PC-9 (cell line): ENCODE data around the gene CARMIL1. TPM values are rescaled to one million over a fixed set of nuclear protein-coding genes. Genes with fewer than 3 reads are reported as not detected.

ENCODE experiments used
- BruUV-seq: library from RNA; stranded (reverse); fragments of 400-500 nt; replicated peaks from 2 replicates; lab custom pipeline; 2021; lab: Mats Ljungman, UMichigan
- CTCF ChIA-PET: fragments of 300-600 bp; sonication (Branson Sonifier 250); formaldehyde crosslinking; loops from one replicate; lab custom pipeline; 2022; ENCODE audit warnings: antibody characterized with exemption; lab: Charles Lee
- POLR2A ChIA-PET: fragments of 300-600 bp; sonication (Branson Sonifier 250); formaldehyde crosslinking; loops from one replicate; lab custom pipeline; 2022; ENCODE audit warnings: antibody characterized with exemption; ENCODE audit not compliant: unreplicated experiment; lab: Charles Lee
- DNase-seq, 2 experiments: peaks; one replicate each; pipeline versions ENCODE4 v3.0.0 to v3.0.0-alpha.2; 2015 to 2022; ENCODE audit warnings: mixed read lengths in 1 of 2
- H2AFZ ChIP-seq: fragments of 200-600 bp; sonication (generic); 2 replicates; pipeline ENCODE4 v1.8.1; 2017; ENCODE audit warnings: antibody characterized with exemption
- H3F3A ChIP-seq: fragments of 200-600 bp; sonication (generic); 2 replicates; pipeline ENCODE4 v1.8.1; 2017; ENCODE audit warnings: antibody characterized with exemption, mild to moderate bottlenecking, low read depth; ENCODE audit not compliant: insufficient read depth
- H3K27ac ChIP-seq: fragments of 200-600 bp; sonication (generic); 2 replicates; pipeline ENCODE4 v1.6.1; 2016; ENCODE audit warnings: mixed run types
- H3K27me3 ChIP-seq: fragments of 200-600 bp; sonication (generic); 2 replicates; pipeline ENCODE4 v1.6.1; 2016; ENCODE audit warnings: low read depth, mixed run types; ENCODE audit not compliant: insufficient read depth
- H3K36me3 ChIP-seq: fragments of 200-600 bp; sonication (generic); 2 replicates; pipeline ENCODE4 v1.6.1; 2016; ENCODE audit warnings: low read depth, mixed run types
- H3K4me1 ChIP-seq: fragments of 200-600 bp; sonication (generic); replicated peaks from 2 replicates; pipeline ENCODE4 v1.6.1; 2016; ENCODE audit warnings: mixed run types; ENCODE audit not compliant: insufficient read depth
- H3K4me2 ChIP-seq: fragments of 200-600 bp; sonication (generic); 2 replicates; pipeline ENCODE4 v1.6.1; 2017; ENCODE audit warnings: mixed run types
- H3K4me3 ChIP-seq: fragments of 200-600 bp; sonication (generic); 2 replicates; pipeline ENCODE4 v1.6.1; 2016; ENCODE audit warnings: mixed run types
- H3K79me2 ChIP-seq: fragments of 200-600 bp; sonication (generic); 2 replicates; pipeline ENCODE4 v1.6.1; 2017; ENCODE audit warnings: low read depth, mixed run types
- H3K9me2 ChIP-seq: fragments of 200-600 bp; sonication (generic); 2 replicates; pipeline ENCODE4 v1.8.1; 2017; ENCODE audit warnings: mild to moderate bottlenecking; ENCODE audit not compliant: insufficient read depth
- H3K9me3 ChIP-seq: fragments of 200-600 bp; sonication (generic); 2 replicates; pipeline ENCODE4 v1.8.1; 2016; ENCODE audit warnings: low read depth; ENCODE audit not compliant: insufficient read depth
- H4K20me1 ChIP-seq: fragments of 200-600 bp; sonication (generic); 2 replicates; pipeline ENCODE4 v1.8.1; 2017; ENCODE audit not compliant: insufficient read depth
- EZH2 ChIP-seq: fragments of 200-600 bp; sonication (generic); IDR thresholded peaks from 2 replicates; pipeline ENCODE4 v1.8.0; 2017; ENCODE audit warnings: antibody characterized with exemption, low read depth
- intact Hi-C: fragments of 100-400 bp; cut with micrococcal nuclease; formaldehyde crosslinking; loops from one replicate; pipeline ENCODE4 v1.10.0; 2022; ENCODE audit not compliant: unreplicated experiment
- total RNA-seq: library from RNA; stranded (reverse); gene quantifications from 2 replicates; pipeline ENCODE4 v1.2.3, GENCODE V29; 2021
- TF ChIP-seq, protein P1 (sequence below): fragments of 200-600 bp; sonication (generic); conservative IDR thresholded peaks from 2 replicates; pipeline ENCODE4 v1.6.1; 2017; ENCODE audit warnings: mixed run types, antibody characterized with exemption, mild to moderate bottlenecking, moderate library complexity

CARMIL1 gene
- total RNA-seq, 1 experiment from 2014 or later: 33.1 TPM

DNA sequence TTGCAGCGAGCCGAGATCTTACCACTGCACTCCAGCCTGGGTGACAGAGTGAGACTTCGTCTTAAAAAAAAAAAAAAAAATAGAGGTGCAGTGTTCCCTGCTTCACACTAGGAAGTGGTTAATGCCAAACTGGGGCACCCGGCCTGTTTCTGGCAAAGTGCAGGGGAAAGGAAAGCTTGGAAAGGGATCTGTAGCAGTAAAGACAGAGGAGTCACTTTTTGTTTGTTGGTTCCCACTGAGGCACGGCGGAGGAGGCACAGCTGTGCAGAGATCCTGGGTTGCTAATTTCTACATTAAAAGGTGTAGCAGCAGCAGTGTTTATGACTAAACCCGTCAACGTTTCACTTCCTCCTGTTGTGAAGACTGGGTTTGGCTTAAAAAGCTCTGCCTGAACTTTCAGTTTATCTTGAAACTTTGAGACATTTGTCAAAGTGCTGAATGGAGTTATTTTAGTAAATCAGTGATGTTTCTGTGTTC, 125.6 kb downstream of the CARMIL1 start:
- BruUV-seq: no TSS peak
- H3K4me3 ChIP-seq: no peak overlapping the region
- H3F3A ChIP-seq: peaks cover 3% of the 10 kb centered on the region; the same call in 1 of the 2 replicates
- H3K4me2 ChIP-seq: no peak overlapping the region
- no peak overlapping the region for H3K27ac ChIP-seq
- DNase-seq: no peak
- H3K4me1 ChIP-seq: no peaks in the 10 kb centered on the region
- POLR2A ChIA-PET: no interaction called here
- no peaks in the 10 kb centered on the region for H4K20me1 ChIP-seq
- H3K79me2 ChIP-seq: no peaks in the 10 kb centered on the region
- no peaks in the 10 kb centered on the region for H3K9me2 ChIP-seq
- H3K36me3 ChIP-seq: no peaks in the 10 kb centered on the region
- no peak overlapping the region for H2AFZ ChIP-seq
- CTCF ChIA-PET: no interaction called here
- intact Hi-C loops: no loop called here
- H3K9me3 ChIP-seq: no peaks in the 10 kb centered on the region
- TF ChIP-seq EZH2: no peak
- TF ChIP-seq, protein P1, sequence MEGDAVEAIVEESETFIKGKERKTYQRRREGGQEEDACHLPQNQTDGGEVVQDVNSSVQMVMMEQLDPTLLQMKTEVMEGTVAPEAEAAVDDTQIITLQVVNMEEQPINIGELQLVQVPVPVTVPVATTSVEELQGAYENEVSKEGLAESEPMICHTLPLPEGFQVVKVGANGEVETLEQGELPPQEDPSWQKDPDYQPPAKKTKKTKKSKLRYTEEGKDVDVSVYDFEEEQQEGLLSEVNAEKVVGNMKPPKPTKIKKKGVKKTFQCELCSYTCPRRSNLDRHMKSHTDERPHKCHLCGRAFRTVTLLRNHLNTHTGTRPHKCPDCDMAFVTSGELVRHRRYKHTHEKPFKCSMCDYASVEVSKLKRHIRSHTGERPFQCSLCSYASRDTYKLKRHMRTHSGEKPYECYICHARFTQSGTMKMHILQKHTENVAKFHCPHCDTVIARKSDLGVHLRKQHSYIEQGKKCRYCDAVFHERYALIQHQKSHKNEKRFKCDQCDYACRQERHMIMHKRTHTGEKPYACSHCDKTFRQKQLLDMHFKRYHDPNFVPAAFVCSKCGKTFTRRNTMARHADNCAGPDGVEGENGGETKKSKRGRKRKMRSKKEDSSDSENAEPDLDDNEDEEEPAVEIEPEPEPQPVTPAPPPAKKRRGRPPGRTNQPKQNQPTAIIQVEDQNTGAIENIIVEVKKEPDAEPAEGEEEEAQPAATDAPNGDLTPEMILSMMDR: no peak
- no peaks in the 10 kb centered on the region for H3K27me3 ChIP-seq

DNA sequence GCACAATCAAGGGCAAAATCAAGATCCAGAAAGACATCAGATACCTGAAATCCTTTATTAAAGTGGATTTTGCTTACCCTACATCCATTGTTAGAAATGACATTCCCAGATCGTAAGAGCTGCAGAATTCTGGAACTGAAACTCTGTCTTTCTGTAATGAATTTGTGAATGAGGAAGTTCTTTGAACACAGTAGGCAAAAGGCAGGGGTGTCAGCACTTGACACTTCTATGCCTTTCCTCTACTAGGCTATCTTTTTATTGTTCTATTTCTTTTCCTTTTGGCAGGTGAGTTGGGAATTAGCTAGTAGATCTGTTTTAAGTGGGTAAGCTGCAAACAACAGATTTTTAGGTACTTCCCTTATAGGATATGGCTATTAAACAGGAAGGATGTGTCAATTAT, 126.3 kb downstream of the CARMIL1 start:
- H3K9me2 ChIP-seq: no peaks in the 10 kb centered on the region
- no peak for DNase-seq
- no peak overlapping the region for H3K27ac ChIP-seq
- intact Hi-C loops: no loop called here
- TF ChIP-seq EZH2: no peak
- no peaks in the 10 kb centered on the region for H4K20me1 ChIP-seq
- CTCF ChIA-PET: no interaction called here
- no peak overlapping the region for H2AFZ ChIP-seq
- H3K36me3 ChIP-seq: no peaks in the 10 kb centered on the region
- H3K4me1 ChIP-seq: no peaks in the 10 kb centered on the region
- peaks cover under 1% of the 10 kb centered on the region; the same call in 1 of the 2 replicates for H3F3A ChIP-seq
- no peaks in the 10 kb centered on the region for H3K79me2 ChIP-seq
- no peaks in the 10 kb centered on the region for H3K9me3 ChIP-seq
- no TSS peak for BruUV-seq
- H3K4me2 ChIP-seq: no peak overlapping the region
- H3K4me3 ChIP-seq: no peak overlapping the region
- no peaks in the 10 kb centered on the region for H3K27me3 ChIP-seq
- POLR2A ChIA-PET: no interaction called here

DNA sequence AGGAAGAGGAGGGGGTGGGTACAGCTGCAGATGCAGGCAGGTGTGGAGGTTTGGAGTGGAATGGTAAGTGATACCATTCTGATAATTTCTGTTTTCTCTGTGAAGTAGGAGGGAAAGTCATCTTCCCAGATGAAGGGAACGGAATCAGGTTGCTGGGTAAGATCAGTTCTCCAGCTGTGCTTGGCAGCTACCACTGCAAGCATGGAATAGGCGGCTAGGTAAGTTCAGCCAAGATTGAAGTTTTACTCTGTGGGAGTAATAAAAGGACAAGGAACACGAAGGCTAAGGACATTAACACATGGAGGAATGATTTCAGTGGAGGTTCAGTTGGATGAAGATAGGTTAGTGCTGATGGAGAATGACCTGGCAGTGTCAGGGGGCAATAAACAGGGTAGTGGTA, 128.3 kb downstream of the CARMIL1 start:
- intact Hi-C loops: no loop called here
- DNase-seq: no peak
- H3K4me1 ChIP-seq: no peaks in the 10 kb centered on the region
- H3K4me3 ChIP-seq: no peak overlapping the region
- H3F3A ChIP-seq: no peaks in the 10 kb centered on the region
- H3K27me3 ChIP-seq: no peaks in the 10 kb centered on the region
- no TSS peak for BruUV-seq
- H3K9me2 ChIP-seq: no peaks in the 10 kb centered on the region
- no peaks in the 10 kb centered on the region; the same call in 1 of the 2 replicates for H4K20me1 ChIP-seq
- ChIA-PET POLR2A (interaction anchor here (0.5 kb wide), 1 partner anchor 95 kb away, joined by 9 read pairs; no protein-coding TSS in a partner anchor), CTCF (no interaction called here)
- H3K79me2 ChIP-seq: no peaks in the 10 kb centered on the region
- H3K36me3 ChIP-seq: no peaks in the 10 kb centered on the region
- H2AFZ ChIP-seq: no peak overlapping the region
- no peak overlapping the region for H3K27ac ChIP-seq
- TF ChIP-seq EZH2: no peak
- TF ChIP-seq, protein P1: no peak
- no peaks in the 10 kb centered on the region for H3K9me3 ChIP-seq
- no peak overlapping the region for H3K4me2 ChIP-seq

- H4K20me1 ChIP-seq: no peaks in the 10 kb centered on the region; the same call in 1 of the 2 replicates
- H3K4me3 ChIP-seq: no peak overlapping the region
- H2AFZ ChIP-seq: no peak overlapping the region
- H3K4me2 ChIP-seq: no peak overlapping the region
- TF ChIP-seq, protein P1: no peak
- TF ChIP-seq EZH2: no peak
- POLR2A ChIA-PET: no interaction called here
- H3K79me2 ChIP-seq: no peaks in the 10 kb centered on the region
- no peaks in the 10 kb centered on the region for H3K27me3 ChIP-seq
- H3K9me2 ChIP-seq: no peaks in the 10 kb centered on the region
- intact Hi-C loops: no loop called here
- CTCF ChIA-PET: no interaction called here
- H3K36me3 ChIP-seq: no peaks in the 10 kb centered on the region
- DNase-seq: no peak
- BruUV-seq: no TSS peak
- H3K9me3 ChIP-seq: no peaks in the 10 kb centered on the region
- H3K4me1 ChIP-seq: no peaks in the 10 kb centered on the region
- no peak overlapping the region for H3K27ac ChIP-seq
- no peaks in the 10 kb centered on the region for H3F3A ChIP-seq
Observed at GRCh38 chr6:25410102-25410501, 130.9 kb downstream of the CARMIL1 start.
